Mesenchymal stem cell (in vitro differentiated cells and primary cell): ENCODE data around the gene IL4.
"Not testable (repeated sequence)": the region's sequence is repeated elsewhere in the genome, so short reads cannot be mapped to it uniquely, and the experiment has no call there.

Experiments
- DNase-seq: peaks from one replicate; pipeline ENCODE4 v3.0.0-alpha.2; 2013
- H2AFZ ChIP-seq: one replicate; pipeline ENCODE4 v1.6.1; 2013; ENCODE audit warnings: low read depth, mild to moderate bottlenecking, control low read depth, inconsistent platforms, low read length, moderate library complexity
- H2AK5ac ChIP-seq: 2 replicates; pipeline ENCODE4 v1.6.1; 2013; ENCODE audit warnings: low read length, moderate library complexity, mild to moderate bottlenecking, inconsistent platforms; ENCODE audit not compliant: severe bottlenecking
- H2BK120ac ChIP-seq: one replicate; pipeline ENCODE4 v1.6.1; 2013; ENCODE audit warnings: low read depth, mild to moderate bottlenecking, inconsistent platforms, low read length, moderate library complexity
- H2BK12ac ChIP-seq, 2 experiments: one replicate each; pipeline ENCODE4 v1.6.1; 2013; ENCODE audit warnings: inconsistent platforms in 2 of 2, low read length in 2 of 2, mild to moderate bottlenecking in 2 of 2, moderate library complexity in 2 of 2, control low read depth in 1 of 2
- H2BK15ac ChIP-seq: one replicate; pipeline ENCODE4 v1.6.1; 2013; ENCODE audit warnings: mild to moderate bottlenecking, low read depth, inconsistent platforms; ENCODE audit not compliant: poor library complexity, severe bottlenecking
- H2BK5ac ChIP-seq: 2 replicates; pipeline ENCODE4 v1.6.1; 2013; ENCODE audit warnings: low read depth, mild to moderate bottlenecking, low read length, control low read depth, inconsistent platforms; ENCODE audit not compliant: poor library complexity, severe bottlenecking
- H3K14ac ChIP-seq, 2 experiments: one replicate each; pipeline ENCODE4 v1.6.1; 2013; ENCODE audit warnings: inconsistent platforms in 2 of 2, low read length in 2 of 2, control low read depth in 1 of 2, mild to moderate bottlenecking in 1 of 2, moderate library complexity in 1 of 2
- H3K18ac ChIP-seq, 2 experiments: one replicate each; pipeline ENCODE4 v1.6.1; 2013; ENCODE audit warnings: inconsistent platforms in 2 of 2, low read length in 2 of 2, control low read depth in 1 of 2, low read depth in 1 of 2, mild to moderate bottlenecking in 1 of 2
- H3K23ac ChIP-seq, 2 experiments: one replicate each; pipeline ENCODE4 v1.6.1; 2013; ENCODE audit warnings: inconsistent platforms in 2 of 2, low read length in 2 of 2, mild to moderate bottlenecking in 2 of 2, moderate library complexity in 2 of 2, control low read depth in 1 of 2
- H3K27ac ChIP-seq: 2 replicates; pipeline ENCODE4 v1.5.1; 2013; ENCODE audit warnings: mild to moderate bottlenecking, moderate library complexity, low read length, control low read depth, inconsistent platforms; ENCODE audit not compliant: poor library complexity, severe bottlenecking
- H3K27me3 ChIP-seq, 2 experiments: 2 replicates each; pipeline versions ENCODE4 v1.6.1 to v1.7.0; 2013; ENCODE audit warnings: low read length in 2 of 2, mild to moderate bottlenecking in 2 of 2, moderate library complexity in 2 of 2, control low read depth in 1 of 2, inconsistent platforms in 1 of 2; ENCODE audit not compliant: control insufficient read depth in 1 of 2, insufficient read depth in 1 of 2
- H3K36me3 ChIP-seq, 2 experiments: 2 replicates each; pipeline versions ENCODE4 v1.6.1 to v1.7.0; 2013; ENCODE audit warnings: low read length in 2 of 2, control low read depth in 1 of 2, inconsistent platforms in 1 of 2, low read depth in 1 of 2, mild to moderate bottlenecking in 1 of 2; ENCODE audit not compliant: insufficient read depth in 2 of 2, control insufficient read depth in 1 of 2
- H3K4ac ChIP-seq, 2 experiments: one replicate each; pipeline ENCODE4 v1.6.1; 2013; ENCODE audit warnings: inconsistent platforms in 2 of 2, low read length in 2 of 2, mild to moderate bottlenecking in 2 of 2, moderate library complexity in 2 of 2, control low read depth in 1 of 2, low read depth in 1 of 2
- H3K4me1 ChIP-seq: 2 replicates; pipeline ENCODE4 v1.6.1; 2013; ENCODE audit warnings: low read depth, low read length, control low read depth; ENCODE audit not compliant: control insufficient read depth, insufficient read depth
- H3K4me2 ChIP-seq: 2 replicates; pipeline ENCODE4 v1.6.1; 2013; ENCODE audit warnings: low read length, mild to moderate bottlenecking, inconsistent platforms; ENCODE audit not compliant: poor library complexity, severe bottlenecking
- H3K4me3 ChIP-seq, 2 experiments: 2 replicates each; pipeline versions ENCODE4 v1.5.1 to v1.7.0; 2013; ENCODE audit warnings: low read length in 2 of 2, mild to moderate bottlenecking in 2 of 2, control low read depth in 1 of 2, low read depth in 1 of 2; ENCODE audit not compliant: insufficient read depth in 1 of 2
- H3K79me1 ChIP-seq: replicated peaks from 2 replicates; pipeline ENCODE4 v1.6.1; 2013; ENCODE audit warnings: mild to moderate bottlenecking, control low read depth, low read length, inconsistent platforms; ENCODE audit not compliant: poor library complexity, severe bottlenecking
- H3K9ac ChIP-seq: 2 replicates; pipeline ENCODE4 v1.7.0; 2013; ENCODE audit warnings: mild to moderate bottlenecking, low read length, moderate library complexity
- H3K9me3 ChIP-seq: 2 replicates; pipeline ENCODE4 v1.7.0; 2013; ENCODE audit warnings: mild to moderate bottlenecking, low read length; ENCODE audit not compliant: control insufficient read depth
- H4K8ac ChIP-seq: one replicate; pipeline ENCODE4 v1.6.1; 2013; ENCODE audit warnings: inconsistent platforms, mild to moderate bottlenecking, low read length, moderate library complexity
- H4K91ac ChIP-seq: one replicate; pipeline ENCODE4 v1.6.1; 2013; ENCODE audit warnings: mild to moderate bottlenecking, low read length, inconsistent platforms
- WGBS: methylation state at CpG from one replicate; pipeline ENCODE4 v1.1.7; 2013; ENCODE audit warnings: mixed read lengths; 5-methylcytosine and 5-hydroxymethylcytosine counted together

IL4 gene

DNA sequence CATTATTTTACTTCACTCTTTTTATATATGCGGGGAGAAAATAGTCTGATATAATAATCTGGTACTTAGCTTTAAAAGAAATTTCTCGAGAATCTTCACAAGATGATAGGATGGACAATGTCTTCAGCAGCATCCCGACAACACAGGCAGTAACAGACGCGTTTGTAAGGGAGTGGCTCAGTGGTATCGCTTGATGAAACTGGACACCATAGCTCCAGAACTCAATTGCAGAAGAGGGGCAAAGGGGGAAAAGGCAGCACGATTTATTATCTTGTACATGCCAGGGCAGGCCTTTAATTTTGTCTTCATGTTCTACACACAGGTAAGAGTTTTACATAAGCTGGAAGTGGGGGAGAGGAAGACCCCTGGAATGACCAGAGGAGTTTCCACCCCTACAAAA is 15.7 kb downstream of the IL4 start:
- H3K4me1 ChIP-seq, result no peaks in the 10 kb centered on the region
- no peaks in the 10 kb centered on the region for H3K27me3 ChIP-seq
- no peak overlapping the region for H3K18ac ChIP-seq
- H3K23ac ChIP-seq, result no peak overlapping the region
- no peak overlapping the region for H2BK15ac ChIP-seq
- no peak overlapping the region for H3K9ac ChIP-seq
- H4K8ac ChIP-seq, result no peak overlapping the region
- no peak overlapping the region for H3K4me3 ChIP-seq
- H3K27ac ChIP-seq, result no peak overlapping the region
- H2BK12ac ChIP-seq, result no peak overlapping the region
- no peaks in the 10 kb centered on the region for H3K79me1 ChIP-seq
- no peak overlapping the region for H2BK5ac ChIP-seq
- no peak overlapping the region for H2BK120ac ChIP-seq
- H3K14ac ChIP-seq, result no peak overlapping the region
- H3K4me2 ChIP-seq, result no peak overlapping the region
- WGBS, result 90% methylated on average over 6 of the region's 7 CpGs
- no peak overlapping the region for H4K91ac ChIP-seq
- no peak overlapping the region for H2AFZ ChIP-seq
- no peaks in the 10 kb centered on the region for H3K9me3 ChIP-seq
- no peaks in the 10 kb centered on the region for H3K36me3 ChIP-seq
- H2AK5ac ChIP-seq, result no peak overlapping the region
- H3K4ac ChIP-seq, result no peak overlapping the region
- no peak for DNase-seq

DNA sequence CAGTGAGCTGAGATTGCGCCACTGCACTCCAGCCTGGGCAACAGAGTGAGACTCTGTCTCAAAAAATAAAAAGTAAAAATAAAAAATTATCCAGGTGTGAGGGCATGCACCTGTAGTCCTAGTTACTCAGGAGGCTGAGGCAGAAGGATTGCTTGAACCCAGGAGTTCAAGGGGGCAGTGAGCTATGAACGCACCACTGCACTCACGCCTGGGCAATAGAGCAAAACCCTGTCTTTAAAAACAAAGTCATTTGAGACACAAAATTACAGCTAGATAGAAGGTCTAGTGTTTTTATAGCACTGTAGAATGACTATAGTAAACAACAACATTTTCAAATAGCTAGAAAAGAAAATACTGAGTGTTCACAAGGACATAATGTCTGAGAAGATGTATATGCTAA is 16.4 kb downstream of the IL4 start:
- H3K23ac ChIP-seq, result no peak overlapping the region

DNA sequence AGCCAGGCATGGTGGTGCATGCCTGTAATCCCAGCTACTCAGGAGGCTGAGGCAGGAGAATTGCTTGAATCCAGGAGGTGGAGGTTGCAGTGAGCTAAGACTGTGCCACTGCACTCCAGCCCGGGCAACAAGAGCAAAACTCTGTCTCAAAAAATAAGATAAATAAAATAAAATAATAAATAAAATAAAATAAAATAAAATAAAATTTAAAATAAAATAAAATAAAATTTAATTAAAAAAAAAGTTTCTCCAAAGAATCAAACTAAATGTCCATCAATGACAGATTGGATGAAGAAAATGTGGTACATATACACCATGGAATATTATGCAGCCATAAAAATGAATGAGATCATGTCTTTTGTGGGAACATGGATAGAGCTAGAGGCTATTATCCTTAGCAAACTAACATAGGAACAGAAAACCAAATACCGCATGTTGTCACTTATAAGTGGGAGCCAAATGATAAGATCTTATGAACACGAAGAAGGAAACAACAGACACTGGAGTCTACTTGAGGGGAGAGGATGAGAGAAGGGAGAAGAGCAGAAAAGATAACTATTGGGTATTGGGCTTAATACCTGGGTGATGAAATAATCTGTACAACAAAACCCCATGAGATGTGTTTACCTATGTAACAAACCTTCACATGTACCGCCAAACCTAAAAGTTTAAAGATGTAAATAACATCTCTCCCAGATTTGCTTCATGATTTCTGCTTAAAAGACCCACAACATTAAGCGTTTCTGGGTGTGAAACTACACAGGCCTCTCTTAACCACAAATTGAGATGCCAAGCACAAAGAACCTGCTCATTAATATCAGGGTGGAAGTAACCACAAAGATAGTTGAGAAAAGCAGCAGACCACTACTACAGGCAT is 18.2 kb downstream of the IL4 start:
- H3K4ac ChIP-seq, H2AK5ac ChIP-seq, H3K4me2 ChIP-seq, H2BK120ac ChIP-seq, H3K27me3 ChIP-seq, DNase-seq, H3K9me3 ChIP-seq, H2BK12ac ChIP-seq, H4K91ac ChIP-seq, H3K18ac ChIP-seq, H3K27ac ChIP-seq, H3K4me3 ChIP-seq, H3K23ac ChIP-seq, H4K8ac ChIP-seq, H3K4me1 ChIP-seq, H2BK15ac ChIP-seq, H3K79me1 ChIP-seq, H3K14ac ChIP-seq, H2BK5ac ChIP-seq, H2AFZ ChIP-seq: not testable (repeated sequence)
- 97% methylated on average over 4 of the region's 5 CpGs for WGBS
- Histone ChIP-seq H3K9ac (peak overlapping the region; percentile 45), H3K36me3 (peaks cover 0 to 12% of the 10 kb centered on the region in 2 experiments)

More for the DNA sequence above, 16.4 kb downstream of the IL4 start:
- no peak overlapping the region for H3K4me3 ChIP-seq
- H2AFZ ChIP-seq, result no peak overlapping the region
- H3K9ac ChIP-seq, result no peak overlapping the region
- H4K91ac ChIP-seq, result no peak overlapping the region
- H2BK120ac ChIP-seq, result no peak overlapping the region
- H2AK5ac ChIP-seq, result no peak overlapping the region
- no peak overlapping the region for H3K4me2 ChIP-seq
- no peak overlapping the region for H2BK12ac ChIP-seq
- WGBS, result no CpG with 5 or more reads among the region's 3 CpGs
- H3K14ac ChIP-seq, result no peak overlapping the region
- H3K79me1 ChIP-seq, result no peaks in the 10 kb centered on the region
- no peak overlapping the region for H2BK5ac ChIP-seq
- H2BK15ac ChIP-seq, result no peak overlapping the region
- H3K18ac ChIP-seq, result no peak overlapping the region
- no peaks in the 10 kb centered on the region for H3K27me3 ChIP-seq
- no peaks in the 10 kb centered on the region for H3K4me1 ChIP-seq
- no peaks in the 10 kb centered on the region for H3K36me3 ChIP-seq
- H3K27ac ChIP-seq, result no peak overlapping the region
- no peak for DNase-seq
- no peaks in the 10 kb centered on the region for H3K9me3 ChIP-seq
- no peak overlapping the region for H4K8ac ChIP-seq
- no peak overlapping the region for H3K4ac ChIP-seq

DNA sequence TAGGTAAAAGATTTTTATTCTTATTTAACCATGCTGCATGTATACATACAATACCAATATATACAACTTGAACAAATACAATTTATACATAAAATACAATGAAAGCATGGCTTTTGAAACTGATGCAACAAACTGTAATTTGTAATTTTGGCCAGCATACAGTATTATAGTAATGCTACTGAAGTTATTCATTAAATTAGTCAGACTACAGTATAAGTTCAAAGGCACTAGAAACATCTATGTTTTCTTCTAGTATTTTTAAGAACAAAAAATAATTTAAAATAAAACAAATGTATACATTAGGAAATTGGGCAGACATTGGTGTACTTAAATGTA is 18.8 kb downstream of the IL4 start:
- Histone ChIP-seq H3K27me3 (no peaks in the 10 kb centered on the region), H2BK12ac (no peak overlapping the region), H3K4me2 (no peak overlapping the region), H3K27ac (no peak overlapping the region), H3K18ac (no peak overlapping the region), H3K4me3 (no peak overlapping the region), H3K4ac (no peak overlapping the region), H3K9ac (peak overlapping the region; percentile 45), H2BK15ac (no peak overlapping the region), H2AK5ac (no peak overlapping the region), H2BK120ac (no peak overlapping the region), H3K14ac (no peak overlapping the region), H3K36me3 (peaks cover 0 to 17% of the 10 kb centered on the region in 2 experiments), H3K79me1 (no peaks in the 10 kb centered on the region), H4K8ac (no peak overlapping the region), H3K23ac (no peak overlapping the region), H3K4me1 (no peaks in the 10 kb centered on the region), H4K91ac (no peak overlapping the region), H2BK5ac (no peak overlapping the region), H3K9me3 (no peaks in the 10 kb centered on the region), H2AFZ (no peak overlapping the region)
- no peak for DNase-seq
